H1 (cell line): ENCODE data around the gene TBX15. TPM values are rescaled to one million over a fixed set of nuclear protein-coding genes. Genes with fewer than 3 reads are reported as not detected.

Experiments used
- HDAC2 ChIP-seq, 2 experiments: fragments of 300-600 bp in 1 of 2; sonication (generic) in 1 of 2; IDR thresholded peaks; 2 replicates each; pipeline ENCODE4 v1.6.1; 2011 to 2012; ENCODE audit warnings: low read depth in 2 of 2, low read length in 2 of 2, mild to moderate bottlenecking in 2 of 2, moderate library complexity in 2 of 2, borderline replicate concordance in 1 of 2, inconsistent platforms in 1 of 2
- NRF1 ChIP-seq: IDR thresholded peaks from 2 replicates; pipeline ENCODE4 v1.6.1; 2011; ENCODE audit warnings: mild to moderate bottlenecking, low read depth, low read length, improper control_type of control experiment
- SP4 ChIP-seq: IDR thresholded peaks from 2 replicates; pipeline ENCODE4 v1.6.1; 2012; ENCODE audit warnings: low read length, inconsistent platforms
- polyA plus RNA-seq, 7 experiments: library from polyadenylated mRNA; depleted of rRNA in 3 of 7; stranded (reverse) in 5 of 7; unstranded in 2 of 7; fragments of >200 nt in 5 of 7; fragments of 200-250 nt in 2 of 7; gene quantifications; 1 replicate in 5 of 7; 2 replicates in 1 of 7; 4 replicates in 1 of 7; pipeline versions ENCODE4 v1.2.1 to v1.2.3, GENCODE V29; 2011 to 2013; ENCODE audit warnings: missing spikeins in 2 of 7, mixed read lengths in 2 of 7
- total RNA-seq: library from RNA; stranded (reverse); fragmentation: NEBNext Ultra II Directional; extraction: Animal tissue kit (Norgen Biotek cat#: 25700); gene quantifications from 2 replicates; pipeline ENCODE4 v1.2.1, GENCODE V29; 2021

TBX15 gene
- total and polyA plus RNA-seq, 2 of the 8 experiments (the other 6 are each of a cell fraction or from before 2014, with no cell fraction given), result 0.14 to 0.24 TPM

DNA sequence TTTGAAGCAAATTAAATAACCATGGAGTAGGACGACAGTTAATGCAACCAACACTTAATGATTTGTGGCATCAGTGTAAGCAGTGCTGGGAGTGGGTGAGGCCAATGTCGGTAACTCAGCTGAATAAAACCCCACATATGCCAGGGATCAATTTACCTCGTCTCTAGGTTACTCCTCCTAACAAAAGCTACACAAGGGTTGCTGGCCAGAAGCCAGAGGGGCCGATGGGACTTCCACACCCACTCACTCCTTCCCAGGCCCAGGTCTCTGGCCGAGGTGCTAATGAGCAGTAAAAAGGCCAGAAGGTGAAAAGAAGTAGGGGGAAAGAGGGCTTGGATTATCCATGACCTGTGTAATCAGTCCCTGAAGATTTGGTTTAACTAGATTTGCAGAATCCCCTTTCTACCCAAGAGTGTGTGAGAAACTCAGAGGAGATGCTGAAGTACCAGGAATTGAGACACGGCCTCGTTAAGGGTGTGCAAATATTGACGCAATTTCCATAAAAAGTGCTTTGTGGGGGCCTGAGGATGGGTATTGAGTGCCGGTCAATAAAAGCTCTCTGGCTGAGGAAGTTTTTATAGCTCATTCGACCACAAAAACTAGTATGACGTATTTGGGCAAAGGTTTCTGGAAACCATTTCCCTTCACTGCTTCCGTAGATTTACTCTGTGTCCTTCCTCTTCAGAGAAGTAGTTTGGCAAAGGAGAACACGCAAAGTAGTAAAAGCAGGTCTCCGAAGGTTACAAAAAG, 145.5 kb downstream of the TBX15 start (continued):
- TF ChIP-seq HDAC2 (IDR thresholded peaks at IDR 0.05; ENCODE audit: borderline replicate concordance in 1 of 2, low read depth in 2 of 2, low read length in 2 of 2) (no peak), NRF1 (no peak), SP4 (no peak)
